Endometrial microvascular endothelial cells (primary cell): Measurements from ENCODE around the gene SV2C. TPM values are rescaled to one million over a fixed set of nuclear protein-coding genes. Genes with fewer than 3 reads are reported as not detected.

Experiments used
- in situ Hi-C: cut with HindIII; loops from 2 replicates; pipeline ENCODE4 v1.10.0; 2017; ENCODE audit warnings: low sequenced_read_pairs, low pct_unique_long_range_greater_than_20kb; ENCODE audit errors: inconsistent ontology term
- total RNA-seq: library from RNA; depleted of rRNA; stranded (reverse); fragments of >200 nt; gene quantifications from one replicate; pipeline ENCODE4 v1.2.3, GENCODE V29; 2015; ENCODE audit errors: inconsistent ontology term

Gene SV2C
- total RNA-seq, 1 donor from 2014 or later: not detected

- in situ Hi-C loops: no loop called here
Observed at GRCh38 chr5:76091351-76091750, 8.2 kb downstream of the SV2C start.

DNA sequence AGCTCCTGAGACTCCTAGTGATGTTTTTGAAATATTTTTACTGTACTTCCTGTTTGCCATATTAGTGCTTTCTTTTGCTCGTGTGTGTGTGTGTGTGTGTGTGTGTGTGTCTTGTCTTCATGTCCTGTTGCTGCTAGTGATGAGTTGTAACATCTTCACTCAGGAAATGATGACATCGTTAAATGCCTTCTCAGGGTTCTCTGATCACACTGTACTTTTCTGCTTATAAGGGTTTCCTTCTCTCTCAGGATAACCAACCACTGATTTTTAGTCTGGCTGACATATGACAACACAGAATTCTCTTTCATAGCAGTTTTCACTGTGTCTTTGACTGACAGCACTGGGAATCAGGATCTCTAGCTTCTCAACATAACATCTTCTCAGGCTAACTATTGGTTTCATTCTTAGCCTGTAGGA, 16.1 kb downstream of the SV2C start:
- in situ Hi-C loops: no loop called here

- in situ Hi-C loops: no loop called here
Observed at GRCh38 chr5:76099756-76100155, 16.6 kb downstream of the SV2C start.

DNA sequence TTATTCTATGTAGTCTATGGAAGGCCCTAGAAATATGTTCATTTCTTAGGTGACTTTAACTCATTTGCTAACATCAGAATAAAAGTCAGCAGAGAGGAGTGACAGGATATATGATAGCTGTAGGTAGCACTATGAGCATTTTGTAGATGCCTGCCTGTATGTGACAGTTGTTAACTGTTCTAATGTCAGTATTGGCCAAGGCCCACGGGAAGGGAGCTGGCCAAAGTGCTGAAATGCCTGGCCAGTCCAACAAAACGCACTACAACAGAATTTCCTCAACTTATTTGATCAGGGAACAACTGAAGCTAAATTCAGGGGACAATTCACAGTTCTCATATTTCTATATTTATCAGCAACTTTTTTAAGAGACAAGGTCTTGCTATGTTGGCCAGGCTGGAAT, 20.8 kb downstream of the SV2C start:
- in situ Hi-C loops: no loop called here

DNA sequence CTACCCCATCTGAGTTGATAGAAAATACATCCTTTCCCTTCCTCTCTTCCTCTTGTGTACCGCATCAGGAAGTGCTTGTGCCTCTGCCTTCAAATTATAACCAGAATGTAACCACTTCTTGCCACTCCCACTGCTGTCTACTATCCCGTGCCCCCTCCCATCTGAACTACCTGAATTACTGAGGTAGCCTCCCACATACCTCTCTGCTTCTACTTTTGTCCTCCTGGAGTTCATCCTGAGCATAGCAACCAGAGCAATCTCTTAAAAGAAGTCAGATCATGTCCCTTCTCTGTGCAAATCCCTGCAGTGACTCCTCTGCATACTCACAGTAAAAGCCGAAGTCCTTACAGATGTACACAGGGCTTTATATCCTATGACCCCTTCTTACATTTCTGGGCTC, 23.0 kb downstream of the SV2C start:
- in situ Hi-C loops: no loop called here

- in situ Hi-C loops: no loop called here
Observed at GRCh38 chr5:76111477-76112174, 28.4 kb downstream of the SV2C start.

DNA sequence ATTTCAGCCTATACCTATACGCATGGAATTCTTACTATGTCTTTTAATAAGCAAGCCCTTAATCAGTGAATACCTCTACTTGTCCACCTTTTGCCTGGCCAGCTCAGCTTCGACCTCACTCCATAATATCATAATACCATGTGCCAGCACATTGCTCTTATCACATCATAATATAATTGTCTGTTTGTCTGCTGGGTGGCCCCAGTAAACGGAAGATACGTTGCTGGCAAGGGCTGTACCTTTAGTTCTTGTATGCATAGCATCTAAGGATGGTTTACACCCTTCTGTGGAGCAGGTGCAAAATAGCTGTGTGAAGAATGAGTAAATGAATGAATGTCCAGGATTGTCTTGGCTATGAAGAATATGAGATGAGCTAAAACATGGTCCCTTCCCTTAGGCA, 29.9 kb downstream of the SV2C start:
- in situ Hi-C loops: no loop called here

DNA sequence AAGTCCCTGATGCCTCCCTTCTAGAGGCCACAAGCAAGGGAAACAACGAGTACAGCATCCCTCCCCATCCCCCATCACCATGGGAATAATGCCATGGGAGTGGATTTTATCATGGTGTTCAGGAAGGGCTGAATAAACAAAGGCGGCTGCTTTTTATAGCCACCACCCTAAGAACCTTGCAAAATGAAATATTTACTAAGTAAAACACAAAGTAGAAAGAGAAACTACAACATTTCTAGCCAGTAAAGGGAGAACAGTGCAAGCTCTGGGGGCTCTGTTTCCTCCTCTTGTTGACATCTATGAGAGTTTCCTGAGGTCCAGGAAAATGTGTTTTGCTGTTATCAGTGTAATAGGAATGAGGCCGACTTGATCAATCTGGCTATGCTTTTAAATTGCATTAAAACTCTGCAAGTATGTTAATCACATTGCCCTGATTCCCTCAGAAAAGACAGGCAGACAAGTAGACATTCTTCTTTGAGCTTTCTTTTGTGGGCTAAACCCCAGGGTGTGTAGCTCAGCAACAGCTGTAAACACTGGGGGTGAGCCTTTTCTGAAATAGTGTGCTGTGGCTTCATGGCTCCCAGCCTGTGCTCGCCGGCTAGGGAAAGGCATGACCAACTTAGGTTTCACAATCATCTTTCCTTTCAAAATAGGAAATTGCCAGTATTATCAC, 31.1 kb downstream of the SV2C start:
- in situ Hi-C loops: no loop called here

DNA sequence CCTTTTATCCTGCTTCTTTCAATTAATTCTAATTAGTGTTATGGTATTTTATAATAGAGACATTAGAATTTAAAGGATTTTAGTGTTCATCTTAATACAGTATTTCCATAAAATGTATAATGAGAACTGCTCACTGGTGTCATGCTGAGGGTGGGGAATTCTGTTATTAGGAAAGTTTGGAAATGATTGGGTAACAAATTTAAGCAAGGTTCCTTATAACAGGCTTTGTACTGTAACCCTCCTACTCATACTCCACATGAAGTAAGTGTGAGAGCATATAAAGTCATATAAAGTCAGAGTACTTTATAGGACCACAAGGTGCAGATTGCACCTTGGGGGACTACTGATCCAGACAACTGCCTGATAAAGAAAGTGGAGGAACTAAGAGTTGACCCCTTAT, 42.2 kb downstream of the SV2C start:
- in situ Hi-C loops: no loop called here

- in situ Hi-C loops: no loop called here
Observed at GRCh38 chr5:76125888-76126287, 42.7 kb downstream of the SV2C start.

- in situ Hi-C loops: no loop called here
Observed at GRCh38 chr5:76134003-76134402, 50.8 kb downstream of the SV2C start.

DNA sequence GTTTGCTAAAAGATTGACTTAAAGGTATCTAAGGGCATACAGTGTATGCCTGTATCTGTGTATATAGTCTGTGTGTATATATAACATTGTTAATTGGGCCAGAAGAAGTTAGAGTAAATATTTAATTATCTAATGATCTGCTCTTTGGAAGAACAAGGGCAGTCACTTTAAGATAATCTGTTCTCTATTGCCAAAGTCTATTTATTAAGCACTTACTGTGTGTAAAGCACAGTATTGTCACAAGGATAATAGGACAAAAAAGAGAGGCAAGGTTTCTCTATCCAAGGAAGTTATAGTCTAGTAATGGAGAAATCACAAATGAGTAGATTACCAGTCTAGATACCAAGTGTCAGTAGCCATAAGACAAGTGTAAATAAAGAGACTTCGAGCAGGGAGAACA, 51.5 kb downstream of the SV2C start:
- in situ Hi-C loops: no loop called here

DNA sequence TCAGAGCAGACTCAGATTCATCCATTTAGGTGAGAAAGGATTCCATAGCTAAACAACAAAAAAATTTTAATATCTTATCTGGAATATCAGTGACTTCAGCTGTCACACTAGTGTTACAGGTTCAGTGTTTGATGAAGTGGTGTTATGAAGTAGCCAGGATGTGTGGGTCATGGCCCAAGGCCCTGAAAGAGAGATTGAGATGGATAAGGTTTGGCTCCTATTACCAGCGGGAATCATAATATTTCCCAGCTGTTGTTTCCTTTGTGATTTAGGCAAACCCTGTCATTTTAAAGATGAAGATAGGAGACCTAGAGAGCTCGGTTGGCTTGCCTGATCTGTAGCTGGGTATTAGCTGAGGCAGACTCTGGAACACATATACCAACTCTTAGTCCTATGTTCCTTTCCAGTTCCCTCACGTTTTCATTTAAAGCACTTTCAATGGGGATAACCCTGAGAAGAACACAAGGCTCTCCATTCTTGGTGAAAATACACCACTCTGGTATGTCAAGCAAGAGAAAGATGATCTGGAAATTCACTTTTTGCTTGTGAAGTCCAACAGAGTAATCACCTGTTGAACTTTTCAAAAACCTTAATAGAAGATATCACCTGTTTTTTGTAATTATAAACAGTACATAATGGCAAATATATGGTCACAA, 54.8 kb downstream of the SV2C start:
- in situ Hi-C loops: no loop called here

- in situ Hi-C loops: no loop called here
Observed at GRCh38 chr5:76143884-76144283, 60.7 kb downstream of the SV2C start.

DNA sequence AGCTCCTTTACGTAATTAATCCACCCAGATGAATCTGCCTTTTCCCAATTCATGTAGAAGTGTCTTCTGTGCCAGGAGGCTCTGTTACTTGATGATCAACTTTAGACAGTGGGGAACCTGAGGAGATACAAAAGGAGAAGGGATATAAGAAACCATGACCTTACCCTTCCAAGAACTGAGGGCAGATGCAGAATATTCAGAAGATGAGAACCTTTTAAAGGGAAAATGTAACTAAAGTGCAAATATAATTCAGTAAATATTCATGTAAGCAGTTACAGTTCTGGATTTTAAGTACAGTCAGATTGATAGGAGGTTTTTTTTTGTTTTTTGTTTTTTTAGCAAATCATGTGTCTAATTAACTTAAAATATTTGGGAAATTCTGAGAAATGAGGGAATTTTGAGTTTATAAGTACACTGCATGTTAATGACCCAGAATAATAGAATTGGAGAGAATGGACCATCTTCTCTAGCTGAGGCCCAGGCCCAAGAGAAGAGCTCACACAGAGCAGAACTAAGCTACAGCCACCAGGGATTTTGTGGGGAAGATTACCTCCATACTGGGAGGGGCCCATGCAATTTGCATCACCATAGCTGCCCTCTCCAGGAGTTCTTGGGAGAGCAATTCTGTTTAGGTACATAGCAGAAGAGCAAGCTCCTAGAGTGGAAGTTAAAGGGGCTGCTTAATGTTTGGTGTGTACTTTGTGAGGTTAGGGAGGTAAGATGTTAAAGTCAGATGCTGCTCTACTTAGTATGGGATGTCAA, 61.5 kb downstream of the SV2C start:
- in situ Hi-C loops: no loop called here

GRCh38 chr5:76145945-76146344, 62.8 kb downstream of the SV2C start:
- in situ Hi-C loops: no loop called here

DNA sequence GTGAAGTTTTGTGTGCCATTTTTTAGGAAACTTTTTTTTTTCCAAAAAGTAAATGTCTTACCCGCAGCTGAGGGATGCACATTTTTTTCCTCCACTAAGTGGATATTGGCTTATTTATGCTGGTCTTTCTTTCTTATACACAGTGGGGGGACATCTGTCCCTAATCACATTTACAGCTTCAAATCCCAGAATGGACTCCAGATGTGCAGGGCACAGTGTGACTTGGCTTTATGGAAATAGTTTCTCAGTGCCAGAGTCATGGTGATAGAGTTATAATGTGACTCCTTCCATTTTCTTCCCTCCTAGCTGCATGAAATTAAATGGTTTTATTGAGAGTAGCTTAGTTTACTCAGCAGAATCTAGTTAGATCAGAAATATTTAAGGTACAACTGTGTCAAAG, 66.5 kb downstream of the SV2C start:
- in situ Hi-C loops: no loop called here

- in situ Hi-C loops: no loop called here
Observed at GRCh38 chr5:76152161-76152560, 69.0 kb downstream of the SV2C start.

- in situ Hi-C loops: no loop called here
Observed at GRCh38 chr5:76152700-76153099, 69.5 kb downstream of the SV2C start.

- in situ Hi-C loops: no loop called here
Observed at GRCh38 chr5:76153271-76153670, 70.1 kb downstream of the SV2C start.
